ENCODE results near the gene FBLN5.

FBLN5 gene, protein sequence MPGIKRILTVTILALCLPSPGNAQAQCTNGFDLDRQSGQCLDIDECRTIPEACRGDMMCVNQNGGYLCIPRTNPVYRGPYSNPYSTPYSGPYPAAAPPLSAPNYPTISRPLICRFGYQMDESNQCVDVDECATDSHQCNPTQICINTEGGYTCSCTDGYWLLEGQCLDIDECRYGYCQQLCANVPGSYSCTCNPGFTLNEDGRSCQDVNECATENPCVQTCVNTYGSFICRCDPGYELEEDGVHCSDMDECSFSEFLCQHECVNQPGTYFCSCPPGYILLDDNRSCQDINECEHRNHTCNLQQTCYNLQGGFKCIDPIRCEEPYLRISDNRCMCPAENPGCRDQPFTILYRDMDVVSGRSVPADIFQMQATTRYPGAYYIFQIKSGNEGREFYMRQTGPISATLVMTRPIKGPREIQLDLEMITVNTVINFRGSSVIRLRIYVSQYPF

DNA sequence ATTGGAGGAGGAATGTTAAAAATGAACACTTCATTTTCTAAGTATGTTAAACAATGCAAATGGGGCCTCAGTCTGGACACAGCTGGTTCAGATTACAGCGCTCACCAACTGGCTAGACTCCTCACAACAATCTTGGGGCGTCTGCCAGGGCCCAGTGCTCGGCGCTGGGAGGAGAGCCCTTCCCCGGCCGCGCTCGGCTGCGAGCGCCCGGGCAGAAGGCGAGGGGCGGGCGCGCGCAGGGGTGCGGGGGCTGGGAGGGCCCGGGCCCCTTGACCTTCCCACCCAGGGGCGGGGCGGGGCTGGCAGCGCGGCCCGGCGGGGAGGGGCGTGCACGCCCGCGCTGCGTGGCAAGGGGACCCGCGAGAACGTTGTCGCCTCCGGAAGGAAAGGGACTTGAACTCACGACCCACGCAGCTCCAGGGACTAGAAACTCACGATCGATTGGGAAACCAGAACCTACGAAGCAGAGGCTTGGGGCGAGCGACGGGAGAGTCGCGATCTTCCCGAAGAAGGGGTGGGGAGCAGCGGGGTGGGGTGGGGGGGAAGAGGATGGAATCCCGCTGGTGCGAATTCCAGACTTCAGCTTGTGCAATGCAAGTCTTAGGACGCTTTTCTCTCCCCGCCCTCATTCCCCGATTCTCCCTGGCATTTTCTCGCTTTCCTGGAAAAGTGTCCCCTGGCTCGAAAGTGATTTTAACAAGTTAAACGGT is at the start of gene FBLN5:
Gene FBLN5 (minus strand): TSS at position 220 of the 710 bp plus-strand sequence. CDS start 465 bp downstream, outside the sequence.
- Histone ChIP-seq H4K20me1 (ENCODE audit: insufficient read depth, low read length) (no peaks in the 10 kb centered on the region), H3K27me3 (ENCODE audit: low read depth, low read length) (no peaks in the 10 kb centered on the region), H3K36me3 (replicated peaks; ENCODE audit: low read depth, low read length) (no peaks in the 10 kb centered on the region), H3K9me3 (ENCODE audit: insufficient read depth, low read length) (no peaks in the 10 kb centered on the region), H2AFZ (ENCODE audit: low read depth, low read length) (no peak within 1 kb of the TSS), H3K4me3 (ENCODE audit: low read length) (no peak within 1 kb of the TSS), H3K4me1 (ENCODE audit: low read length) (no peaks in the 10 kb centered on the region), H3K27ac (ENCODE audit: low read length) (no peak within 1 kb of the TSS), H3K9ac (ENCODE audit: low read length) (no peak within 1 kb of the TSS), H3K4me2 (ENCODE audit: low read length) (no peak within 1 kb of the TSS), H3K79me2 (ENCODE audit: low read length) (no peaks in the 10 kb centered on the region)
- TF ChIP-seq, protein P1, sequence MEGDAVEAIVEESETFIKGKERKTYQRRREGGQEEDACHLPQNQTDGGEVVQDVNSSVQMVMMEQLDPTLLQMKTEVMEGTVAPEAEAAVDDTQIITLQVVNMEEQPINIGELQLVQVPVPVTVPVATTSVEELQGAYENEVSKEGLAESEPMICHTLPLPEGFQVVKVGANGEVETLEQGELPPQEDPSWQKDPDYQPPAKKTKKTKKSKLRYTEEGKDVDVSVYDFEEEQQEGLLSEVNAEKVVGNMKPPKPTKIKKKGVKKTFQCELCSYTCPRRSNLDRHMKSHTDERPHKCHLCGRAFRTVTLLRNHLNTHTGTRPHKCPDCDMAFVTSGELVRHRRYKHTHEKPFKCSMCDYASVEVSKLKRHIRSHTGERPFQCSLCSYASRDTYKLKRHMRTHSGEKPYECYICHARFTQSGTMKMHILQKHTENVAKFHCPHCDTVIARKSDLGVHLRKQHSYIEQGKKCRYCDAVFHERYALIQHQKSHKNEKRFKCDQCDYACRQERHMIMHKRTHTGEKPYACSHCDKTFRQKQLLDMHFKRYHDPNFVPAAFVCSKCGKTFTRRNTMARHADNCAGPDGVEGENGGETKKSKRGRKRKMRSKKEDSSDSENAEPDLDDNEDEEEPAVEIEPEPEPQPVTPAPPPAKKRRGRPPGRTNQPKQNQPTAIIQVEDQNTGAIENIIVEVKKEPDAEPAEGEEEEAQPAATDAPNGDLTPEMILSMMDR (IDR thresholded peaks at IDR 0.05; ENCODE audit: low read depth, low read length) = no peak
- no peak for TF ChIP-seq EZH2phosphoT487 (IDR thresholded peaks at IDR 0.05; ENCODE audit: low read depth)

DNA sequence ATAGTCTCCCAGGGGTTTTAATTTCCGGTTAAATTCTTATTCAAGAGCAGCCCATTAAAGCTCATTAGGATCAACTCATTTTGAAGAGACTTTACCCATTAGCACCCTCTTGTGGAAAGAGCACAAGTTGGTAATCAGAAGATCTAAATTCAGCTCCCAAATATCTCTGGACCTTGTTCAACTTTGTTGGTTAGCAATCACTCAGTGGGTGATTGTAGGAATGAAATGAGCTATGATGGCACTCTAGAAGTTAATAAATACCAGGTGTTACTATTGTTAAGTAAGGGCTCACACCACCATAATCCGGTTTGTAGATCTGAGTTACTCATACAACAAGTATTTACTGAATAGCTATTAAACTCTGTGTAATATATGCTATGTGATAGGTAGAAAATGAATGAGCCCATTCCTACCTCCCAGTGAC is 49.5 kb upstream of the FBLN5 start:
- H3K4me1 ChIP-seq (ENCODE audit: low read length) = peaks cover 12% of the 10 kb centered on the region
- H3K9ac ChIP-seq (ENCODE audit: low read length) = no peak overlapping the region
- no peak overlapping the region for H3K4me3 ChIP-seq (ENCODE audit: low read length)
- TF ChIP-seq, protein P1 (IDR thresholded peaks at IDR 0.05; ENCODE audit: low read depth, low read length) = peak; percentile 74
- no peak for TF ChIP-seq EZH2phosphoT487 (IDR thresholded peaks at IDR 0.05; ENCODE audit: low read depth)
- H3K9me3 ChIP-seq (ENCODE audit: insufficient read depth, low read length) = no peaks in the 10 kb centered on the region
- H3K27ac ChIP-seq (ENCODE audit: low read length) = no peak overlapping the region
- no peak overlapping the region for H3K4me2 ChIP-seq (ENCODE audit: low read length)
- peaks cover 14% of the 10 kb centered on the region for H3K36me3 ChIP-seq (replicated peaks; ENCODE audit: low read depth, low read length)
- H2AFZ ChIP-seq (ENCODE audit: low read depth, low read length) = no peak overlapping the region
- no peaks in the 10 kb centered on the region for H3K27me3 ChIP-seq (ENCODE audit: low read depth, low read length)
- H3K79me2 ChIP-seq (ENCODE audit: low read length) = no peaks in the 10 kb centered on the region
- no peaks in the 10 kb centered on the region for H4K20me1 ChIP-seq (ENCODE audit: insufficient read depth, low read length)

DNA sequence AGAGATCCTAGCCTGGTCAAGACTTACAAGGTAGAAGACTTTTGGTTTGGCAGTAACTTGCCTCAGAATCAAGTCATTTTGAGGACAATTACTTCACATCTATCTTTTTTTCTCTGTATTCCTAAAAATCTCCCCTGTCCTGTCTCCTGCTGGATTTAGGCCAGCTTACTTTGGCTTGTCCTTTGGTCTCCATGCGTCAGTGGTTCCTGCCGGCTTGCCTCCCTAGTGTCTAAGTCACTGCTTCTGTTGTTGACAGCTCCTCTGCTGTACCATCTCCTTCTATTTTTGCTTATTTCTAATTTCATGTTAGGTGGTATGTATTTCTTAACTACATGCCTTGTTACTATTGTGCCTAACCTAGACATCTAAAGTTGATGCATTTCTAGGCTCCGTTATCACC is 39.7 kb upstream of the FBLN5 start:
- Histone ChIP-seq H3K27me3 (ENCODE audit: low read depth, low read length) (no peaks in the 10 kb centered on the region), H3K36me3 (replicated peaks; ENCODE audit: low read depth, low read length) (peaks cover 61% of the 10 kb centered on the region), H3K27ac (ENCODE audit: low read length) (no peak overlapping the region), H3K4me3 (ENCODE audit: low read length) (no peak overlapping the region), H3K4me2 (ENCODE audit: low read length) (no peak overlapping the region), H3K9me3 (ENCODE audit: insufficient read depth, low read length) (no peaks in the 10 kb centered on the region), H2AFZ (ENCODE audit: low read depth, low read length) (no peak overlapping the region), H4K20me1 (ENCODE audit: insufficient read depth, low read length) (no peaks in the 10 kb centered on the region), H3K79me2 (ENCODE audit: low read length) (no peaks in the 10 kb centered on the region), H3K9ac (ENCODE audit: low read length) (no peak overlapping the region), H3K4me1 (ENCODE audit: low read length) (no peaks in the 10 kb centered on the region)
- TF ChIP-seq, protein P1 (IDR thresholded peaks at IDR 0.05; ENCODE audit: low read depth, low read length) = no peak
- TF ChIP-seq EZH2phosphoT487 (IDR thresholded peaks at IDR 0.05; ENCODE audit: low read depth) = no peak
